GM21576 (cell line): ENCODE results near the gene UTS2B.
A peak's percentile ranks its signal among the peaks of the same experiment; 100 is the strongest.

ENCODE experiments used
- ATAC-seq: cut with Tn5 transposase; IDR thresholded peaks from one replicate; pipeline ENCODE4 v1.9.1; 2021; ENCODE audit warnings: mild to moderate bottlenecking, moderate library complexity; ENCODE audit not compliant: unreplicated experiment

UTS2B gene

GRCh38 chr3:191329654-191330529 is at the start of gene UTS2B:
Gene UTS2B (minus strand): TSS chr3:191330526. CDS start chr3:191282189, 48,337 bp downstream.
- peak; percentile 19 for ATAC-seq

- no peak for ATAC-seq
Measured at GRCh38 chr3:191380001-191380400, 49.7 kb upstream of the UTS2B start.

GRCh38 chr3:191379446-191379845 is 49.1 kb upstream of the UTS2B start:
- ATAC-seq, result no peak

- ATAC-seq, result no peak
Measured at GRCh38 chr3:191378142-191378812, 48.0 kb upstream of the UTS2B start.

GRCh38 chr3:191376516-191377141 is 46.3 kb upstream of the UTS2B start:
- no peak for ATAC-seq

GRCh38 chr3:191373327-191373726 is 43.0 kb upstream of the UTS2B start:
- ATAC-seq, result no peak

GRCh38 chr3:191372122-191372521 is 41.8 kb upstream of the UTS2B start:
- ATAC-seq, result no peak

GRCh38 chr3:191369616-191370010 is 39.3 kb upstream of the UTS2B start:
- no peak for ATAC-seq

GRCh38 chr3:191368755-191369615 is 38.7 kb upstream of the UTS2B start:
- no peak for ATAC-seq

GRCh38 chr3:191366675-191367074 is 36.3 kb upstream of the UTS2B start:
- no peak for ATAC-seq

GRCh38 chr3:191363221-191363620 is 32.9 kb upstream of the UTS2B start:
- no peak for ATAC-seq

- ATAC-seq, result no peak
Measured at GRCh38 chr3:191362524-191363090, 32.3 kb upstream of the UTS2B start.

- no peak for ATAC-seq
Measured at GRCh38 chr3:191362037-191362436, 31.7 kb upstream of the UTS2B start.

- no peak for ATAC-seq
Measured at GRCh38 chr3:191361456-191361855, 31.1 kb upstream of the UTS2B start.

- ATAC-seq, result no peak
Measured at GRCh38 chr3:191360620-191361019, 30.3 kb upstream of the UTS2B start.

- ATAC-seq, result peak; percentile 39
Measured at GRCh38 chr3:191358929-191359328, 28.6 kb upstream of the UTS2B start.

GRCh38 chr3:191357909-191358308 is 27.6 kb upstream of the UTS2B start:
- no peak for ATAC-seq

- no peak for ATAC-seq
Measured at GRCh38 chr3:191356631-191357439, 26.5 kb upstream of the UTS2B start.

GRCh38 chr3:191355406-191355805 is 25.1 kb upstream of the UTS2B start:
- ATAC-seq, result peak; percentile 78
